Gastrocnemius medialis (tissue), 4 donors: Measurements from ENCODE around the gene ALDH3A2. TPM values are rescaled to one million over a fixed set of nuclear protein-coding genes. Genes with fewer than 3 reads are reported as not detected.

ENCODE experiments used
- ATAC-seq, 2 donors: fragments of 150-250 bp; one replicate each; pipeline ENCODE4 v1.9.1; 2016
- DNase-seq, 2 donors: peaks; one replicate each; pipeline ENCODE4 v3.0.0-alpha.2; 2019
- H3K27ac ChIP-seq, 4 donors: fragments of 200-600 bp; sonication (generic); 1 replicate in 1 of 4; 2 replicates in 3 of 4; pipeline ENCODE4 v1.5.1; 2016 to 2018; ENCODE audit warnings: mild to moderate bottlenecking in 2 of 4, moderate library complexity in 1 of 4
- H3K27me3 ChIP-seq, 3 donors: fragments of 200-600 bp; sonication (generic) in 2 of 3; 1 replicate in 1 of 3; 2 replicates in 2 of 3; pipeline versions ENCODE4 v1.5.1 to v1.6.0; 2016 to 2019; ENCODE audit warnings: mild to moderate bottlenecking in 1 of 3, moderate library complexity in 1 of 3
- H3K36me3 ChIP-seq, 2 donors: fragments of 200-600 bp; sonication (generic) in 1 of 2; one replicate each; pipeline ENCODE4 v1.5.1; 2017 to 2018
- H3K4me1 ChIP-seq, 2 donors: fragments of 200-600 bp; sonication (generic) in 1 of 2; one replicate each; pipeline ENCODE4 v1.5.1; 2016 to 2017; ENCODE audit warnings: mild to moderate bottlenecking in 2 of 2
- H3K4me3 ChIP-seq, 4 donors: fragments of 200-600 bp; sonication (generic) in 3 of 4; 1 replicate in 1 of 4; 2 replicates in 3 of 4; pipeline ENCODE4 v1.5.1; 2016 to 2019; ENCODE audit warnings: mild to moderate bottlenecking in 2 of 4
- H3K9me3 ChIP-seq, 3 donors: fragments of 200-600 bp; sonication (generic) in 2 of 3; 1 replicate in 1 of 3; 2 replicates in 2 of 3; pipeline ENCODE4 v1.5.1; 2016 to 2019
- POLR2A ChIP-seq, 2 donors: fragments of 450-650 bp; IDR thresholded peaks; one replicate each; pipeline ENCODE4 v1.6.1; 2017; ENCODE audit warnings: antibody characterized with exemption in 2 of 2, mild to moderate bottlenecking in 2 of 2, moderate library complexity in 2 of 2
- in situ Hi-C, 4 donors: fragments of 200-750 bp; cut with MboI; loops; one replicate each; pipeline versions ENCODE4 v1.15.0 to v1.8.0; 2017; ENCODE audit warnings: low sequenced_read_pairs in 4 of 4
- intact Hi-C: fragments of 100-400 bp; cut with DNase I; formaldehyde crosslinking; loops from one replicate; pipeline ENCODE4 v1.15.1; 2023; ENCODE audit warnings: low total_unique reads
- total RNA-seq, 4 donors: library from RNA; depleted of rRNA; stranded (reverse); fragments of >200 nt; gene quantifications; one replicate each; pipeline versions ENCODE4 v1.1.0 to v1.2.3, GENCODE V29; 2016
- TF ChIP-seq, protein P1 (sequence below), 5 experiments: fragments of 450-650 bp in 3 of 5; fragments of 200-600 bp in 2 of 5; sonication (generic) in 2 of 5; IDR thresholded peaks in 4 of 5; conservative IDR thresholded peaks in 1 of 5; 1 replicate in 4 of 5; 2 replicates in 1 of 5; pipeline ENCODE4 v1.5.1; 2016 to 2019; ENCODE audit warnings: antibody characterized with exemption in 5 of 5, mild to moderate bottlenecking in 3 of 5, moderate library complexity in 3 of 5

Gene ALDH3A2
- total RNA-seq, 4 donors from 2014 or later: 87.6 to 117 (median 98.2) TPM

DNA sequence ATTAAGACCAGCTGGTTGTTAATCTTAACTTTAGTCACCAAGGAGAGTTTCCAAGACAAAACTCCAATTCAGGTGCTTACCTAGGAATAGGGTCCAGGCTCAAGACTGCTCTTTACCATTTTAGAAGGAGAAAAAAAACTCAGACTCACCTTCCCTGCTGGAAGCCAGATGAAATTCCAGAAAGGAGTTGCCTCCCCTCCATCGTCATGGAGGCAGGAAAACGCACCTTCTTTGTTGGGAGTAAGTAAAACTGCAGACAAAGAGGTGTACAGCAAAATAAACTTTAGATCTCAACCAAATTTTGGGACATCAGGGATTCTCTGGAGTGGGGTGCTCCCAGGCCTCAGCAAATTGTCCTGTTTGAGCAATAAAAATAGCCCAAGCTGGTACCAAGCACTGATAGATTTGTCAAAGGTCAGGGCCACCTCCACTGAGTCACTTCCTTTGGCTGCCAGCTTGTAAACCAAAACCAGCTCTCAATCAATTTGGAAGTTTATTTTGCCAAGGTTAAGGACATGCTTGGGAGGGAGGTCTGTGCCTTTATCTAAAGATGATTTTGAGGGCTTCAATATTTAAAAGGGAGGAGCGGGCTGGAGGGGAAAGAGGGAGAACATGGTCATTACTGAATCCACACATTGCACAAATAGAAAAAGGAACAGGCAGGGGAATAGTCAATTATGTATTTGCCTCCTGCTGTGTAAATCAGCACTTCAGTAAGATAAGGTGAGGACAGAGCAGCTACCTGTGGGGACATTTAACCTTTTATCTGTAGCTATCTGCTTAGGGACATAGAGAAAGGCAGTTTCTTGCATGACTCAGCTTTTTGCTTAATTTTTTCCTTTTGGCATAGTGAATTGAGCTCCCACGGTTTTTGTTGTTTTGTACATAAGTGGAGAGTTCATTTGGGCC is 1.5 kb upstream of the ALDH3A2 start:
- TF ChIP-seq POLR2A (IDR thresholded peaks at IDR 0.05): no peak
- DNase-seq (peak in 1 of 2 donors; percentile 16), ATAC-seq (no peak)
- H3K36me3 ChIP-seq: no peaks in the 10 kb centered on the region
- in situ Hi-C loops: loop anchor here (5.0 to 25.0 kb wide), 5 partner anchors 115 to 285 kb away; partner anchors contain the start of gene B9D1 (in 1 of the 4)
- H3K9me3 ChIP-seq: no peaks in the 10 kb centered on the region
- peak overlapping the region; percentile 75 to 93 (median 84) for H3K4me3 ChIP-seq
- H3K27ac ChIP-seq: peak overlapping the region; percentile 92 to 97 (median 96)
- intact Hi-C loops: loop anchor here (5.0 kb wide), 3 partner anchors 110 to 285 kb away; partner anchors contain the start of genes B9D1 and MAPK7
- no peaks in the 10 kb centered on the region for H3K27me3 ChIP-seq
- peaks cover 44 to 46% of the 10 kb centered on the region in 2 donors for H3K4me1 ChIP-seq

DNA sequence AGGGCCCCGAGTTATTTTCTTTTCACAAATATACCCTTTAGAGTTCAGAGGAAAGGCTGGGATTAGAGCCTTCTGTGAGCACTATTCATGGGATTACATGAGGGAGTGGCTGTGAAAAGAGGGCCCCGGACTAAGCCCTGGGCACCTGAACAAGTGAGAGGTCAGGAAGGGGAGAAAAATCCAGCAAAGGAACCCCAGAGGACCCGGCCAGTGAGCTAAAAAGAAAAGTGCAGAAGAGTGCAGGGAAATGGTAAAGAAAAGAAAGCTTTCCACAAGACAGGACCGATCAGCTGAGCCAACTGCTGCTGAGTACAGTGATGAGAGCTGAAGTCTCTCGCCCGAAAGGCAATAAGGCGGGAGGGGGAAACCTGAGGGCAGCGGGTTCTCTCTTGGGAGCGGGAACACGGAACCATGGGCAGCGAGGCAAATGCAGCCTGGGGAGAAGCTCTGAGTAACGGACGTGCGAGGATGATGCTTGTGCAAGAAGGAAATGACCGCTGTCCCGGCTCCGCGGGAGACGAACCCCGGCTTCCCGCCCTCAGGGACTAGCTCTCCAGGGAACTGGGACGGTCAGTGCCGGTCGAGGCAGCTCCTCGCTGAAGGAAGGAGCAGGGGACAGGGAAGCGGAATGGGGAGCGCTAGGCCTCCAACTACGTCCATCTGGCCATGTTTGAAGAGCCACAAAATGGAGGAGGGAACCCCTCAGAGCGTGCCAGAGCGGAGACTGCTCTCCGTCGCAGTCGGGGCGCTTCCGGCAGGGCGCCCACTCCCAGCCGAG is 665 bp upstream of the ALDH3A2 start:
- Histone ChIP-seq H3K27ac (peak overlapping the region; percentile 92 to 97 (median 96)), H3K36me3 (peaks cover 0 to 6% of the 10 kb centered on the region in 2 donors), H3K4me1 (peaks cover 50 to 52% of the 10 kb centered on the region in 2 donors), H3K27me3 (no peaks in the 10 kb centered on the region), H3K4me3 (peak overlapping the region; percentile 75 to 93 (median 84)), H3K9me3 (no peaks in the 10 kb centered on the region)
- DNase-seq: peak; percentile 56 to 71
- ATAC-seq: peak; percentile 53 to 57
- no peak for TF ChIP-seq POLR2A (IDR thresholded peaks at IDR 0.05)
- TF ChIP-seq, protein P1, sequence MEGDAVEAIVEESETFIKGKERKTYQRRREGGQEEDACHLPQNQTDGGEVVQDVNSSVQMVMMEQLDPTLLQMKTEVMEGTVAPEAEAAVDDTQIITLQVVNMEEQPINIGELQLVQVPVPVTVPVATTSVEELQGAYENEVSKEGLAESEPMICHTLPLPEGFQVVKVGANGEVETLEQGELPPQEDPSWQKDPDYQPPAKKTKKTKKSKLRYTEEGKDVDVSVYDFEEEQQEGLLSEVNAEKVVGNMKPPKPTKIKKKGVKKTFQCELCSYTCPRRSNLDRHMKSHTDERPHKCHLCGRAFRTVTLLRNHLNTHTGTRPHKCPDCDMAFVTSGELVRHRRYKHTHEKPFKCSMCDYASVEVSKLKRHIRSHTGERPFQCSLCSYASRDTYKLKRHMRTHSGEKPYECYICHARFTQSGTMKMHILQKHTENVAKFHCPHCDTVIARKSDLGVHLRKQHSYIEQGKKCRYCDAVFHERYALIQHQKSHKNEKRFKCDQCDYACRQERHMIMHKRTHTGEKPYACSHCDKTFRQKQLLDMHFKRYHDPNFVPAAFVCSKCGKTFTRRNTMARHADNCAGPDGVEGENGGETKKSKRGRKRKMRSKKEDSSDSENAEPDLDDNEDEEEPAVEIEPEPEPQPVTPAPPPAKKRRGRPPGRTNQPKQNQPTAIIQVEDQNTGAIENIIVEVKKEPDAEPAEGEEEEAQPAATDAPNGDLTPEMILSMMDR (IDR thresholded peaks at IDR 0.05 in 4 of 5, conservative IDR thresholded peaks at IDR 0.05 in 1 of 5): no peak
- in situ Hi-C loops (loop anchor here (5.0 to 25.0 kb wide), 5 partner anchors 114 to 286 kb away; partner anchors contain the start of gene B9D1 (in 1 of the 4)), intact Hi-C loops (loop anchor here (1.0 to 5.0 kb wide), 6 partner anchors 80 to 286 kb away; partner anchors contain the start of genes B9D1 and MAPK7)

DNA sequence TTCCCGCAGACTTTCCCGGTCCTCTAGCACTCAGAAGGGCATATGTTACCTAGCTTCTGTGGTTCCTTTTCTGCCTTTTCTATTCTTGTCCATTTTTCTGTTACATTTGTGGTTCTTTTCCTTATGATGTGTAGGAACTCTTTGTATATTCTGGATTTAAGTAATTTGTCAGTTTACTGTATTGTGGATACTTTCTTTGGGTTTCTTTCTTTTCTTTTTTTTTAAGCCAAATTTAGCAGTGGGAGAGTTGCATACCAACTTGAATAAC is 657 bp downstream of the ALDH3A2 start:
- H3K9me3 ChIP-seq: no peaks in the 10 kb centered on the region
- intact Hi-C loops: loop anchor here (2.0 to 5.0 kb wide), 4 partner anchors 112 to 287 kb away; partner anchors contain the start of genes B9D1 and MAPK7
- ATAC-seq: no peak
- H3K4me3 ChIP-seq: peak overlapping the region; percentile 75 to 93 (median 84)
- H3K27ac ChIP-seq: peak overlapping the region; percentile 92 to 97 (median 96)
- DNase-seq: no peak
- in situ Hi-C loops: loop anchor here (5.0 to 25.0 kb wide), 5 partner anchors 113 to 287 kb away; partner anchors contain the start of gene B9D1 (in 1 of the 4)
- peaks cover 0 to 18% of the 10 kb centered on the region in 2 donors for H3K36me3 ChIP-seq
- H3K4me1 ChIP-seq: peaks cover 50 to 52% of the 10 kb centered on the region in 2 donors
- no peak for TF ChIP-seq POLR2A (IDR thresholded peaks at IDR 0.05)
- TF ChIP-seq, protein P1 (IDR thresholded peaks at IDR 0.05 in 4 of 5, conservative IDR thresholded peaks at IDR 0.05 in 1 of 5): no peak
- no peaks in the 10 kb centered on the region for H3K27me3 ChIP-seq

DNA sequence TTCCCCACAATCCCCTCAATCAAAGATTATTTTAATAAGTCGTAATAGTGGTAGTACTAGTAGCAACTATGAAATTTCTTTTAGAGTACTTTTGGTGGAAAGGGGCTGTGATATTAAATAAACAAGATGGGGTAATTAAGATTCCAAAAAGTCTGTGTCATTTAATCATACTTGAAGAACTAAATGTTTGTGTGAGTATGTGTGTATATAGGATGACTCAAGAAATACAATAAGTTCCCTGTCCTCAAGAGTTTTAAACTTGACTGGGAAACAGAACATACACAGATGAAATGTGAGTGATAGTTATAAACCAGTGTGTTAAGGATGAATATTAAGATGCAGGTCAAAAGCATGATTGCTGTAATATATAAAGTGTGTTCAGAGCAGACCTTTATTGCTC is 2.3 kb downstream of the ALDH3A2 start:
- no peaks in the 10 kb centered on the region for H3K27me3 ChIP-seq
- H3K9me3 ChIP-seq: no peaks in the 10 kb centered on the region
- in situ Hi-C loops (no loop called here), intact Hi-C loops (no loop called here)
- no peak for DNase-seq
- H3K36me3 ChIP-seq: peaks cover 0 to 32% of the 10 kb centered on the region in 2 donors
- TF ChIP-seq, protein P1 (IDR thresholded peaks at IDR 0.05 in 4 of 5, conservative IDR thresholded peaks at IDR 0.05 in 1 of 5): no peak
- no peak for TF ChIP-seq POLR2A (IDR thresholded peaks at IDR 0.05)
- H3K4me1 ChIP-seq: peaks cover 48 to 52% of the 10 kb centered on the region in 2 donors
- no peak overlapping the region for H3K4me3 ChIP-seq
- peak overlapping the region; percentile 9 to 56 (median 42) for H3K27ac ChIP-seq
- no peak for ATAC-seq
